Measurements from ENCODE around the gene EDNRA. TPM values are rescaled to one million over a fixed set of nuclear protein-coding genes. Genes with fewer than 3 reads are reported as not detected.

Gene EDNRA
- total RNA-seq, 1 experiment from 2014 or later, result not detected

GRCh38 chr4:147586032-147586431 is 105.1 kb downstream of the EDNRA start:
- Histone ChIP-seq H3F3A (ENCODE audit: insufficient read depth, low read depth) (peaks cover 6% of the 10 kb centered on the region; the same call in 1 of the 2 replicates), H4K20me1 (ENCODE audit: insufficient read depth) (no peaks in the 10 kb centered on the region), H2AFZ (no peak overlapping the region), H3K9me2 (ENCODE audit: insufficient read depth) (no peaks in the 10 kb centered on the region), H3K27ac (no peak overlapping the region), H3K79me2 (ENCODE audit: low read depth) (no peaks in the 10 kb centered on the region), H3K4me1 (replicated peaks; ENCODE audit: insufficient read depth) (peaks cover 21% of the 10 kb centered on the region), H3K4me3 (no peak overlapping the region), H3K27me3 (ENCODE audit: insufficient read depth, low read depth) (no peaks in the 10 kb centered on the region), H3K9me3 (ENCODE audit: insufficient read depth, low read depth) (no peaks in the 10 kb centered on the region; the same call in 1 of the 2 replicates), H3K4me2 (no peak overlapping the region), H3K36me3 (ENCODE audit: low read depth) (no peaks in the 10 kb centered on the region)
- ChIA-PET POLR2A (ENCODE audit: unreplicated experiment) (interaction anchor here (0.6 kb wide), 1 partner anchor 31 kb away, joined by 5 read pairs; the partner anchor contains the start of gene TMEM184C), CTCF (interaction anchor here (1.0 kb wide), 1 partner anchor 67 kb away, joined by 4 read pairs; no protein-coding TSS in a partner anchor)
- no TSS peak for BruUV-seq (replicated peaks)
- TF ChIP-seq EZH2 (IDR thresholded peaks at IDR 0.05; ENCODE audit: low read depth) (no peak), CTCF (conservative IDR thresholded peaks at IDR 0.05) (no peak)
- DNase-seq, result no peak
- intact Hi-C loops (cut with micrococcal nuclease; ENCODE audit: unreplicated experiment), result no loop called here

- Histone ChIP-seq H3K36me3 (ENCODE audit: low read depth) (no peaks in the 10 kb centered on the region), H3K9me3 (ENCODE audit: insufficient read depth, low read depth) (no peaks in the 10 kb centered on the region; the same call in 1 of the 2 replicates), H3K4me1 (replicated peaks; ENCODE audit: insufficient read depth) (peaks cover 15% of the 10 kb centered on the region), H3K79me2 (ENCODE audit: low read depth) (no peaks in the 10 kb centered on the region), H3K9me2 (ENCODE audit: insufficient read depth) (no peaks in the 10 kb centered on the region), H3K27ac (no peak overlapping the region), H3K4me2 (no peak overlapping the region), H3F3A (ENCODE audit: insufficient read depth, low read depth) (peaks cover 6% of the 10 kb centered on the region; the same call in 1 of the 2 replicates), H4K20me1 (ENCODE audit: insufficient read depth) (no peaks in the 10 kb centered on the region), H3K27me3 (ENCODE audit: insufficient read depth, low read depth) (no peaks in the 10 kb centered on the region), H3K4me3 (no peak overlapping the region), H2AFZ (no peak overlapping the region)
- TF ChIP-seq CTCF (conservative IDR thresholded peaks at IDR 0.05) (no peak), EZH2 (IDR thresholded peaks at IDR 0.05; ENCODE audit: low read depth) (no peak)
- ChIA-PET POLR2A (ENCODE audit: unreplicated experiment) (interaction anchor here (0.6 kb wide), 1 partner anchor 31 kb away, joined by 5 read pairs; the partner anchor contains the start of gene TMEM184C), CTCF (interaction anchor here (1.0 kb wide), 1 partner anchor 68 kb away, joined by 4 read pairs; no protein-coding TSS in a partner anchor)
- BruUV-seq (replicated peaks), result no TSS peak
- DNase-seq, result no peak
- intact Hi-C loops (cut with micrococcal nuclease; ENCODE audit: unreplicated experiment), result no loop called here
Observed at GRCh38 chr4:147586637-147587036, 105.7 kb downstream of the EDNRA start.

- Histone ChIP-seq H4K20me1 (ENCODE audit: insufficient read depth) (no peaks in the 10 kb centered on the region), H3K27me3 (ENCODE audit: insufficient read depth, low read depth) (no peaks in the 10 kb centered on the region), H3K4me1 (replicated peaks; ENCODE audit: insufficient read depth) (peaks cover 11% of the 10 kb centered on the region), H3K79me2 (ENCODE audit: low read depth) (no peaks in the 10 kb centered on the region), H3F3A (ENCODE audit: insufficient read depth, low read depth) (peaks cover 3% of the 10 kb centered on the region; the same call in 1 of the 2 replicates), H2AFZ (no peak overlapping the region), H3K36me3 (ENCODE audit: low read depth) (no peaks in the 10 kb centered on the region), H3K9me2 (ENCODE audit: insufficient read depth) (no peaks in the 10 kb centered on the region), H3K9me3 (ENCODE audit: insufficient read depth, low read depth) (no peaks in the 10 kb centered on the region; the same call in 1 of the 2 replicates), H3K4me3 (no peak overlapping the region), H3K27ac (no peak overlapping the region), H3K4me2 (no peak overlapping the region)
- BruUV-seq (replicated peaks), result no TSS peak
- ChIA-PET POLR2A (ENCODE audit: unreplicated experiment) (no interaction called here), CTCF (interaction anchor here (0.6 to 1.0 kb wide), 2 partner anchors 68 kb away, joined by 3 to 4 read pairs; no protein-coding TSS in a partner anchor)
- TF ChIP-seq CTCF (conservative IDR thresholded peaks at IDR 0.05) (no peak), EZH2 (IDR thresholded peaks at IDR 0.05; ENCODE audit: low read depth) (no peak)
- intact Hi-C loops (cut with micrococcal nuclease; ENCODE audit: unreplicated experiment), result no loop called here
- DNase-seq, result no peak
Observed at GRCh38 chr4:147587041-147587440, 106.1 kb downstream of the EDNRA start.
